Measurements from ENCODE around the gene RNF4.

- no peak for TF ChIP-seq YBX1 (IDR thresholded peaks at IDR 0.05)
- no peak for TF ChIP-seq CBX5 (IDR thresholded peaks at IDR 0.05; ENCODE audit: low read depth)
- TF ChIP-seq EZH2 (IDR thresholded peaks at IDR 0.05; ENCODE audit: borderline replicate concordance, control insufficient read depth, low read depth, low read length), result no peak
- TF ChIP-seq SP1 (IDR thresholded peaks at IDR 0.05; ENCODE audit: low read depth, low read length), result no peak
- TF ChIP-seq CTCF (IDR thresholded peaks at IDR 0.05 in 2 of 3, conservative IDR thresholded peaks at IDR 0.05 in 1 of 3; ENCODE audit: control insufficient read depth in 2 of 3, extremely low read depth in 1 of 3, insufficient read depth in 1 of 3, low read depth in 3 of 3, low read length in 3 of 3), result no peak
- TF ChIP-seq NFXL1 (IDR thresholded peaks at IDR 0.05; ENCODE audit: borderline replicate concordance), result no peak
- TF ChIP-seq FOS (IDR thresholded peaks at IDR 0.05; ENCODE audit: borderline replicate concordance, extremely low read depth, insufficient read length), result no peak
Observed at GRCh38 chr4:2510351-2511259, 41.7 kb downstream of the RNF4 start.

All from GM12878 (cell line).